Measurements from ENCODE around the gene GALR3. TPM values are rescaled to one million over a fixed set of nuclear protein-coding genes. Genes with fewer than 3 reads are reported as not detected.
A peak's percentile ranks its signal among the peaks of the same experiment; 100 is the strongest.

The GALR3 gene
- total and polyA plus RNA-seq, 2 of the 8 experiments (the other 6 are each of a cell fraction or from before 2014, with no cell fraction given), result 0.84 to 1.1 TPM

DNA sequence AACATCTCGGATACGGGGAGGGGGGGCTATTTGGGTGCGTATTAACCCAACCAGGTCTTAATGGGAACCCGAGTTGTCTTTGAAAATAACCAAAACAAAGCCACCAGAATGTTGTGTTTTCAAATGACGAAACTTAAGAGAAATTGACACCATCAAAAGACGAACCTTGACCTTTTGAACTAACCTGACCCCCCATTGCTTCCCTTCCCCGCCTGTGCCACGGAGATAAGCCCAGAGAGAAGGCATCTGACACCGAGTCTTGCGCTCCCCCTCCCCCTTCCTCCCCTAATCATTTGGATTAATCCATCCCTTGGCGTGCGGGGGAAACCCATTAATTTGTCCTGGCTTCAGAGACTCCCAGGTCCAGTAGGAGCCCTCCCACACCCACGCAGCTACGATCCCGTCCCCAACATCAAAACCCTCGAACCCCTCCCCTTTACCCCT, 20.0 kb upstream of the GALR3 start:
- Histone ChIP-seq H3K36me3 (ENCODE audit: control insufficient read depth in 2 of 4, insufficient read depth in 4 of 4, low read length in 3 of 4) (no peaks in the 10 kb centered on the region), H3K9me3 (ENCODE audit: insufficient read depth in 2 of 2, low read depth in 1 of 2, low read length in 1 of 2) (no peaks in the 10 kb centered on the region), H2BK12ac (ENCODE audit: low read depth, low read length) (no peak overlapping the region), H2AK5ac (ENCODE audit: low read depth, low read length) (no peak overlapping the region), H3K79me1 (ENCODE audit: low read depth, low read length) (peaks cover 3% of the 10 kb centered on the region), H2AFZ (ENCODE audit: low read length) (no peak overlapping the region), H3K27ac (ENCODE audit: low read depth, low read length) (no peak overlapping the region), H3K79me2 (ENCODE audit: control insufficient read depth in 1 of 2, insufficient read depth in 2 of 2, low read length in 2 of 2) (peaks cover 0 to 7% of the 10 kb centered on the region in 2 experiments; a peak in 1 of 4 replicates), H3K56ac (replicated peaks; ENCODE audit: insufficient read length, low read depth, low read length) (no peak overlapping the region), H3K9ac (replicated peaks in 1 of 4; ENCODE audit: extremely low read depth in 1 of 4, low read depth in 3 of 4, low read length in 3 of 4) (peak overlapping the region in 3 of 4 experiments; percentile 23 to 82 (median 72); a peak in 3 of 7 replicates), H3K4me3 (ENCODE audit: extremely low read depth in 1 of 4, insufficient read depth in 2 of 4, low read depth in 3 of 4, low read length in 4 of 4) (peak overlapping the region; percentile 79 to 91 (median 86)), H4K20me1 (replicated peaks in 1 of 2; ENCODE audit: control insufficient read depth in 1 of 2, insufficient read depth in 2 of 2, low read length in 2 of 2) (peaks cover 0 to 2% of the 10 kb centered on the region in 2 experiments), H3K23ac (ENCODE audit: insufficient read length) (no peak overlapping the region), H4K5ac (ENCODE audit: insufficient read length, low read depth, low read length) (peak overlapping the region; percentile 78), H4K91ac (replicated peaks; ENCODE audit: insufficient read length, low read length) (peak overlapping the region; percentile 72), H3K4me2 (ENCODE audit: insufficient read depth in 1 of 2, low read depth in 2 of 2, low read length in 2 of 2) (peak overlapping the region; percentile 91 to 94), H3K4me1 (replicated peaks in 1 of 4; ENCODE audit: control insufficient read depth in 3 of 4, insufficient read depth in 4 of 4, low read length in 3 of 4) (peaks cover 0 to 22% (median 19%) of the 10 kb centered on the region in 4 experiments; a peak in 6 of 7 replicates), H3K4ac (replicated peaks; ENCODE audit: insufficient read length, low read depth, low read length) (no peak overlapping the region), H2BK5ac (ENCODE audit: low read depth, low read length) (no peak overlapping the region), H2BK15ac (ENCODE audit: low read length) (0 out of 2 replicates have a peak overlapping the region, but pooled peaks have one; percentile 88), H3K23me2 (ENCODE audit: low read depth, low read length) (peaks cover 46% of the 10 kb centered on the region), H3K27me3 (replicated peaks in 1 of 4; ENCODE audit: control insufficient read depth in 3 of 4, extremely low read depth in 1 of 4, insufficient read depth in 3 of 4, low read length in 3 of 4) (peaks cover 3 to 37% (median 27%) of the 10 kb centered on the region in 4 experiments), H2BK120ac (replicated peaks; ENCODE audit: low read depth, low read length) (no peak overlapping the region), H3K18ac (ENCODE audit: extremely low read depth, low read length) (peak overlapping the region; percentile 98), H4K8ac (ENCODE audit: extremely low read depth, insufficient read depth, low read length) (peak overlapping the region; percentile 95; the same call in 1 of the 2 replicates), H2BK20ac (ENCODE audit: low read length) (peak overlapping the region; percentile 80; the same call in 1 of the 2 replicates), H3K14ac (ENCODE audit: insufficient read length) (no peak overlapping the region)
- no peak for DNase-seq (ENCODE audit: low read depth in 1 of 2, low spot score in 2 of 2)
- ChIA-PET POLR2A (ENCODE audit: partially characterized antibody) (interaction anchor here (0.6 to 8.8 kb wide), 12 partner anchors 8 to 213 kb away, joined by 3 to 142 read pairs (median 5); partner anchors contain the start of genes GALR3, GGA1, NOL12 and PDXP), CTCF (ENCODE audit: partially characterized antibody) (interaction anchor here (0.6 to 2.7 kb wide), 5 partner anchors 10 to 466 kb away, joined by 3 to 8 read pairs (median 4); no protein-coding TSS in a partner anchor)
- WGBS, 2 experiments (ENCODE audit: extremely low coverage in 1 of 2, insufficient coverage in 1 of 2, insufficient read length in 1 of 2, insufficient replicate concordance in 2 of 2, low coverage in 1 of 2, low lambda C conversion rate in 2 of 2, missing lambda C conversion rate in 1 of 2), result 3% methylated on average over 15 of the region's 16 CpGs; no CpG with 5 or more reads in 1 of the 2 experiments
- FAIRE-seq, result peak; percentile 65
- TF ChIP-seq HDAC6 (IDR thresholded peaks at IDR 0.05; ENCODE audit: low read depth, low read length), result no peak
- TF ChIP-seq CTCF (IDR thresholded peaks at IDR 0.05; ENCODE audit: control extremely low read depth in 1 of 3, insufficient read depth in 1 of 3, low read depth in 1 of 3, low read length in 3 of 3), result no peak
- no peak for TF ChIP-seq BRCA1 (IDR thresholded peaks at IDR 0.05; ENCODE audit: low read depth, low read length)
- no peak for TF ChIP-seq CTBP2 (IDR thresholded peaks at IDR 0.05; ENCODE audit: borderline replicate concordance, insufficient read depth, insufficient read length, low read length)
- peak; percentile 21 to 22; a peak in 1 of 4 replicates for TF ChIP-seq SIN3A (conservative IDR thresholded peaks at IDR 0.05 in 1 of 2, IDR thresholded peaks at IDR 0.05 in 1 of 2; ENCODE audit: low read depth in 1 of 2, low read length in 2 of 2)
- TF ChIP-seq HDAC2 (IDR thresholded peaks at IDR 0.05; ENCODE audit: borderline replicate concordance in 1 of 2, low read depth in 2 of 2, low read length in 2 of 2), result 0 out of 4 replicates have a peak, but pooled peaks of 1 of the 2 experiments have one; percentile 7
- TF ChIP-seq KDM1A (IDR thresholded peaks at IDR 0.05; ENCODE audit: borderline replicate concordance, low read length), result 0 out of 2 replicates have a peak, but pooled peaks have one; percentile 9
- no peak for TF ChIP-seq PHF8 (conservative IDR thresholded peaks at IDR 0.05; ENCODE audit: low read depth, low read length)

All from H1 (cell line).